Activated CD4-positive, CD25-positive, alpha-beta regulatory T cell treated with anti-CD3 and anti-CD28 coated beads, Interleukin-2, amount 50 U/mL, for 24 hours (primary cell): ENCODE results near the gene SNX20.

Source experiments
- ATAC-seq, 2 donors: fragments of 150-1000 bp; cut with Tn5 transposase; one replicate each; pipeline ENCODE4 v1.10.0; 2021; ENCODE audit warnings: mild to moderate bottlenecking in 1 of 2, moderate library complexity in 1 of 2

The SNX20 gene

GRCh38 chr16:50679676-50680555, 1.2 kb downstream of the SNX20 start:
- no peak for ATAC-seq

- ATAC-seq = no peak
Observed at GRCh38 chr16:50679266-50679665, 1.8 kb downstream of the SNX20 start.

GRCh38 chr16:50678531-50678930, 2.6 kb downstream of the SNX20 start:
- ATAC-seq = no peak

GRCh38 chr16:50677351-50677750, 3.8 kb downstream of the SNX20 start:
- no peak for ATAC-seq

GRCh38 chr16:50676684-50677225, 4.4 kb downstream of the SNX20 start:
- no peak for ATAC-seq

GRCh38 chr16:50675686-50676610, 5.2 kb downstream of the SNX20 start:
- ATAC-seq = no peak

GRCh38 chr16:50674831-50675230, 6.3 kb downstream of the SNX20 start:
- ATAC-seq = no peak

- no peak for ATAC-seq
Observed at GRCh38 chr16:50673496-50674275, 7.4 kb downstream of the SNX20 start.

GRCh38 chr16:50671644-50672260, 9.4 kb downstream of the SNX20 start:
- peak; percentile 29 to 42 for ATAC-seq

GRCh38 chr16:50670476-50670875, 10.6 kb downstream of the SNX20 start:
- no peak for ATAC-seq

- no peak for ATAC-seq
Observed at GRCh38 chr16:50669741-50670140, 11.4 kb downstream of the SNX20 start.

GRCh38 chr16:50668368-50669008, 12.6 kb downstream of the SNX20 start:
- ATAC-seq = no peak

GRCh38 chr16:50667497-50668367, 13.4 kb downstream of the SNX20 start:
- ATAC-seq = no peak

GRCh38 chr16:50666658-50667496, 14.2 kb downstream of the SNX20 start:
- ATAC-seq = peak; percentile 73 to 81

GRCh38 chr16:50665128-50665878, 15.8 kb downstream of the SNX20 start:
- peak; percentile 40 to 59 for ATAC-seq

- no peak for ATAC-seq
Observed at GRCh38 chr16:50664270-50664669, 16.8 kb downstream of the SNX20 start.

- ATAC-seq = no peak
Observed at GRCh38 chr16:50662306-50662940, 18.7 kb downstream of the SNX20 start.

GRCh38 chr16:50659806-50660205, 21.3 kb downstream of the SNX20 start:
- no peak for ATAC-seq
